GM21367 (cell line): ENCODE data around the gene WDFY3.

Source experiments
- ATAC-seq: cut with Tn5 transposase; IDR thresholded peaks from one replicate; pipeline ENCODE4 v1.9.1; 2021; ENCODE audit not compliant: unreplicated experiment

WDFY3 gene

GRCh38 chr4:84914686-84915395, 51.6 kb downstream of the WDFY3 start:
- no peak for ATAC-seq

GRCh38 chr4:84913176-84913575, 53.3 kb downstream of the WDFY3 start:
- no peak for ATAC-seq

GRCh38 chr4:84912741-84913140, 53.7 kb downstream of the WDFY3 start:
- no peak for ATAC-seq

GRCh38 chr4:84908876-84909275, 57.6 kb downstream of the WDFY3 start:
- ATAC-seq: no peak

GRCh38 chr4:84907145-84907544, 59.3 kb downstream of the WDFY3 start:
- ATAC-seq: no peak

GRCh38 chr4:84905646-84906045, 60.8 kb downstream of the WDFY3 start:
- ATAC-seq: no peak

- no peak for ATAC-seq
These were observed 64.7 kb downstream of the WDFY3 start for GRCh38 chr4:84901740-84902281.

- ATAC-seq: no peak
These were observed 65.3 kb downstream of the WDFY3 start for GRCh38 chr4:84901173-84901572.

GRCh38 chr4:84899616-84900015, 66.9 kb downstream of the WDFY3 start:
- ATAC-seq: no peak

GRCh38 chr4:84897516-84897915, 69.0 kb downstream of the WDFY3 start:
- ATAC-seq: no peak

- no peak for ATAC-seq
These were observed 71.2 kb downstream of the WDFY3 start for GRCh38 chr4:84895283-84895682.

- ATAC-seq: no peak
These were observed 71.9 kb downstream of the WDFY3 start for GRCh38 chr4:84894621-84895020.

- ATAC-seq: no peak
These were observed 73.5 kb downstream of the WDFY3 start for GRCh38 chr4:84892950-84893349.

GRCh38 chr4:84887824-84888223, 78.7 kb downstream of the WDFY3 start:
- no peak for ATAC-seq

GRCh38 chr4:84879651-84880200, 86.8 kb downstream of the WDFY3 start:
- no peak for ATAC-seq

GRCh38 chr4:84878546-84878945, 87.9 kb downstream of the WDFY3 start:
- ATAC-seq: no peak

GRCh38 chr4:84878090-84878489, 88.4 kb downstream of the WDFY3 start:
- ATAC-seq: no peak

- ATAC-seq: no peak
These were observed 89.2 kb downstream of the WDFY3 start for GRCh38 chr4:84877051-84877833.

- no peak for ATAC-seq
These were observed 90.7 kb downstream of the WDFY3 start for GRCh38 chr4:84875636-84876371.

GRCh38 chr4:84874619-84875018, 91.9 kb downstream of the WDFY3 start:
- ATAC-seq: no peak
